Spleen (tissue), 7 donors: ENCODE results near the gene C6orf62.

Experiments used
- POLR2AphosphoS5 ChIP-seq, 3 donors: sonication (generic); formaldehyde crosslinking; IDR thresholded peaks; one replicate each; pipeline ENCODE4 v1.5.1; 2017; ENCODE audit warnings: antibody characterized with exemption in 3 of 3
- TF ChIP-seq, protein P1 (sequence below), 11 experiments: fragments of 200-600 bp in 7 of 11; fragments of 450-650 bp in 4 of 11; sonication (generic) in 4 of 11; IDR thresholded peaks in 8 of 11; conservative IDR thresholded peaks in 3 of 11; 1 replicate in 7 of 11; 2 replicates in 4 of 11; pipeline versions ENCODE4 v1.4.0 to v1.8.0; 2016 to 2021; ENCODE audit warnings: antibody characterized with exemption in 11 of 11, inconsistent platforms in 4 of 11, mild to moderate bottlenecking in 1 of 11
- donor health status: DM: no; HTN: no; CAD: no; lungs with moderate emphysema.
- donor health status: DM: no; HTN: no; CAD: no.
- donor health status: DM: no; HTN: no; CAD: no.

- TF ChIP-seq, protein P1, sequence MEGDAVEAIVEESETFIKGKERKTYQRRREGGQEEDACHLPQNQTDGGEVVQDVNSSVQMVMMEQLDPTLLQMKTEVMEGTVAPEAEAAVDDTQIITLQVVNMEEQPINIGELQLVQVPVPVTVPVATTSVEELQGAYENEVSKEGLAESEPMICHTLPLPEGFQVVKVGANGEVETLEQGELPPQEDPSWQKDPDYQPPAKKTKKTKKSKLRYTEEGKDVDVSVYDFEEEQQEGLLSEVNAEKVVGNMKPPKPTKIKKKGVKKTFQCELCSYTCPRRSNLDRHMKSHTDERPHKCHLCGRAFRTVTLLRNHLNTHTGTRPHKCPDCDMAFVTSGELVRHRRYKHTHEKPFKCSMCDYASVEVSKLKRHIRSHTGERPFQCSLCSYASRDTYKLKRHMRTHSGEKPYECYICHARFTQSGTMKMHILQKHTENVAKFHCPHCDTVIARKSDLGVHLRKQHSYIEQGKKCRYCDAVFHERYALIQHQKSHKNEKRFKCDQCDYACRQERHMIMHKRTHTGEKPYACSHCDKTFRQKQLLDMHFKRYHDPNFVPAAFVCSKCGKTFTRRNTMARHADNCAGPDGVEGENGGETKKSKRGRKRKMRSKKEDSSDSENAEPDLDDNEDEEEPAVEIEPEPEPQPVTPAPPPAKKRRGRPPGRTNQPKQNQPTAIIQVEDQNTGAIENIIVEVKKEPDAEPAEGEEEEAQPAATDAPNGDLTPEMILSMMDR (IDR thresholded peaks at IDR 0.05 in 8 of 11, conservative IDR thresholded peaks at IDR 0.05 in 3 of 11): no peak
- TF ChIP-seq POLR2AphosphoS5 (IDR thresholded peaks at IDR 0.05): no peak
These were observed 24.8 kb downstream of the C6orf62 start for GRCh38 chr6:24694198-24694597.
